Measurements from ENCODE around the gene AP1M1. TPM values are rescaled to one million over a fixed set of nuclear protein-coding genes. Genes with fewer than 3 reads are reported as not detected.

AP1M1 gene
- total RNA-seq, 4 donors from 2014 or later: 84.9 to 108 (median 88.4) TPM

DNA sequence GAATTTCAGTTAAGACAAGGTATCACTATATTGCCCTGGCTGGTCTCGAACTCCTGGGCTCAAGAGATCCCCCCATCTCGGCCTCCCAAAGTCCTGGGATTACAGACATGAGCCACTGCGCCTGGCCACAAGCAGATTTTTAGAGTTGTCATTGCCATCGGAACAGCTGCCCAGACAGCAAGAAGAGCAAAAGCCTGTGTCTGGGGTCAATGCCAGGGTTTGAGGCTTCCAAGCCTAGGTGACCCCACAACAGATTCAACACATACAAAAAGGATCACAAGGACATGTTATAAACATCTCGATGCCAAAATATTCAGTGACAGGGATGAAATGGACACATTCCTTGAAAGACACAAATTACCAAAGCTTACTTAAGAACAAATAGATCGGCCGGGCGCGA lies 86.8 kb downstream of the AP1M1 start:
- TF ChIP-seq, protein P1, sequence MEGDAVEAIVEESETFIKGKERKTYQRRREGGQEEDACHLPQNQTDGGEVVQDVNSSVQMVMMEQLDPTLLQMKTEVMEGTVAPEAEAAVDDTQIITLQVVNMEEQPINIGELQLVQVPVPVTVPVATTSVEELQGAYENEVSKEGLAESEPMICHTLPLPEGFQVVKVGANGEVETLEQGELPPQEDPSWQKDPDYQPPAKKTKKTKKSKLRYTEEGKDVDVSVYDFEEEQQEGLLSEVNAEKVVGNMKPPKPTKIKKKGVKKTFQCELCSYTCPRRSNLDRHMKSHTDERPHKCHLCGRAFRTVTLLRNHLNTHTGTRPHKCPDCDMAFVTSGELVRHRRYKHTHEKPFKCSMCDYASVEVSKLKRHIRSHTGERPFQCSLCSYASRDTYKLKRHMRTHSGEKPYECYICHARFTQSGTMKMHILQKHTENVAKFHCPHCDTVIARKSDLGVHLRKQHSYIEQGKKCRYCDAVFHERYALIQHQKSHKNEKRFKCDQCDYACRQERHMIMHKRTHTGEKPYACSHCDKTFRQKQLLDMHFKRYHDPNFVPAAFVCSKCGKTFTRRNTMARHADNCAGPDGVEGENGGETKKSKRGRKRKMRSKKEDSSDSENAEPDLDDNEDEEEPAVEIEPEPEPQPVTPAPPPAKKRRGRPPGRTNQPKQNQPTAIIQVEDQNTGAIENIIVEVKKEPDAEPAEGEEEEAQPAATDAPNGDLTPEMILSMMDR (IDR thresholded peaks at IDR 0.05; ENCODE audit: low read depth): no peak

DNA sequence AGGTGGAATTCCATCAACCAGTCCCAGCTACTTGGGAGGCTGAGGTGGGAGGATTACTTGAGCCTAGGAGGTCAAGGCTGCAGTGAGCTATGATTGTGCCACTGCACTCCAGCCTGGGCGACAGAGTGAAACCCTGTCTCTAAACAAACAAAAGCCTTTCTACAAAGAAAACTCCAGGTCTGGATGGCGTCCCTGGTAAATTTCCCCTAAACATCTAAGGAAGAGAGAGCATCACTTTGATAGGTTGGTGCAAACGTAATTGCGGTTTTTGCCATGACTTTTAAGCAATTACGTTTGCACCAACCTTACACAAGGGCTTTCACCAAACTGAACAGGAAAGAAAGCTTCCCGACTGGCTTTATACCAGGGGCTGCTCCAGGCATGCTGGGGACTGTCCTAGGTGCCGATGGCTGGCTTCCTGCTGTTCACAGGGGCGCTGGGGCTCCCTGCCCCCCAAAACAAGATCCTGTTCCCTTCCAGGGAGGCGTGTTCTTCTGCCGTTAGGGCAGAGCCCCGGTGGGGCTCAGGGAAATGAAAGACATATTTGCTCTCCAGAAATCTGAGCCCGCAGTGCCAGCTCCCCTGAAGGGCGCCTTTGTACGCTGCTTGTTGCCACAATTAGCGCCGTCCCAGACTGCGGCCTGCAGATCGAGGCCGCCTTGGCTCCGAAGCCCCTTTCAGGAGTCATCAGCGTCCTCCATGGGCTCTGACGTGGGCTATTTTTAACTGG lies 88.2 kb downstream of the AP1M1 start:
- TF ChIP-seq, protein P1 (IDR thresholded peaks at IDR 0.05; ENCODE audit: low read depth): no peak

DNA sequence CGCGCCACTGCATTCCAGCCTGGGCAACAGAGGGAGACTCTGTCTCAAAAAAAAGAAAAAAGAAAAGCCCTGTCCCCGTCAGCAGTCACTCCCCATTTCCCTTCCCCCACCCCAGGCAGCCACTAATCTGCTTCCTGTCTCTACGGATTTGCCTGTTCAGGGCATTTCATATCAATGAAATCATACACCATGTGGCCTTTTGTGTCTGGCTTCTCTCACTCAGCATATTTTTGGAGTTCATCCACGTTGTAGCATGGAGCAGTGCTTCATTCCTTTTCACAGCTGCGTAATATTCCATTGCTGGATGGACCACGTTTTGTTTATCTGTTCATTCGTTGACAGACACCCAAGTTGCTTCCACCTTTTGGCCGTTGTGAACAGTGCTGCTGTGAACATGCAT lies 90.8 kb downstream of the AP1M1 start:
- TF ChIP-seq, protein P1 (IDR thresholded peaks at IDR 0.05; ENCODE audit: low read depth): no peak

- TF ChIP-seq, protein P1 (IDR thresholded peaks at IDR 0.05; ENCODE audit: low read depth): no peak
These were observed 91.9 kb downstream of the AP1M1 start for GRCh38 chr19:16289594-16289993.

- TF ChIP-seq, protein P1 (IDR thresholded peaks at IDR 0.05; ENCODE audit: low read depth): no peak
These were observed 93.0 kb downstream of the AP1M1 start for GRCh38 chr19:16290692-16291091.

- TF ChIP-seq, protein P1 (IDR thresholded peaks at IDR 0.05; ENCODE audit: low read depth): no peak
These were observed 95.7 kb downstream of the AP1M1 start for GRCh38 chr19:16293118-16294091.

- TF ChIP-seq, protein P1 (IDR thresholded peaks at IDR 0.05; ENCODE audit: low read depth): no peak
These were observed 97.3 kb downstream of the AP1M1 start for GRCh38 chr19:16295057-16295456.

Measured in subcutaneous adipose tissue (tissue), 4 donors.